K562 (cell line): ENCODE measurements around the gene LRP6. TPM values are rescaled to one million over a fixed set of nuclear protein-coding genes. Genes with fewer than 3 reads are reported as not detected.

Source experiments
- ATAC-seq: fragments of 200-7000 bp; cut with Tn5 transposase; 3 replicates; pipeline ENCODE4 v1.9.1; 2020; ENCODE audit warnings: moderate library complexity
- BruUV-seq: library from RNA; stranded (reverse); fragments of 400-500 nt; replicated peaks from 2 replicates; lab custom pipeline; 2021; lab: Mats Ljungman, UMichigan
- CTCF ChIA-PET: fragments of 300-600 bp; formaldehyde crosslinking; extraction: SDS; loops from one replicate; lab custom pipeline; 2021; ENCODE audit warnings: low intra/inter-chr PET ratio; lab: Yijun Ruan, JAX
- POLR2A ChIA-PET: fragments of 300-600, 350-650 bp; sonication (Branson Sonifier 250); formaldehyde crosslinking; extraction: SDS; loops from one replicate; lab custom pipeline; 2021; ENCODE audit warnings: antibody characterized with exemption, inconsistent platforms; lab: Yijun Ruan, JAX
- DNase-seq, 4 experiments: peaks; one replicate each; pipeline versions ENCODE4 v3.0.0 to v3.0.0-alpha.2; 2011 to 2018; ENCODE audit warnings: low spot score in 3 of 4, mixed read lengths in 3 of 4; ENCODE audit errors: extremely low read depth in 1 of 4
- FAIRE-seq: peaks from 2 replicates; lab custom pipeline; 2011; peaks lifted over from hg19 to GRCh38; lab: Jason Lieb, UNC
- H2AFZ ChIP-seq: 2 replicates; pipeline ENCODE4 v1.6.0; 2011; ENCODE audit warnings: low read depth, low read length, control low read depth, inconsistent platforms
- H3K27ac ChIP-seq: fragments of 200-600 bp; 3 replicates; pipeline ENCODE4 v1.8.0; 2011; ENCODE audit warnings: low read depth, mild to moderate bottlenecking, control low read depth, inconsistent platforms, low read length, moderate library complexity, mixed read lengths; ENCODE audit errors: extremely low read depth
- H3K27me3 ChIP-seq, 2 experiments: fragments of 300-600 bp in 1 of 2; 2 replicates in 1 of 2; 3 replicates in 1 of 2; pipeline versions ENCODE4 v1.6.0 to v1.8.0; 2011; ENCODE audit warnings: inconsistent platforms in 2 of 2, low read length in 2 of 2, mild to moderate bottlenecking in 1 of 2, mixed read lengths in 1 of 2, moderate library complexity in 1 of 2; ENCODE audit not compliant: control insufficient read depth in 2 of 2, insufficient read depth in 2 of 2
- H3K36me3 ChIP-seq: fragments of 300-600 bp; 3 replicates; pipeline ENCODE4 v1.8.0; 2011; ENCODE audit warnings: mild to moderate bottlenecking, low read length, inconsistent platforms; ENCODE audit not compliant: control insufficient read depth, insufficient read depth
- H3K4me1 ChIP-seq, 2 experiments: fragments of 200-600 bp in 1 of 2; replicated peaks in 1 of 2; 2 replicates in 1 of 2; 3 replicates in 1 of 2; pipeline versions ENCODE4 v1.5.1 to v1.8.0; 2011; ENCODE audit warnings: inconsistent platforms in 2 of 2, low read length in 2 of 2, mild to moderate bottlenecking in 1 of 2, mixed read lengths in 1 of 2, moderate library complexity in 1 of 2; ENCODE audit not compliant: control insufficient read depth in 2 of 2, insufficient read depth in 2 of 2
- H3K4me2 ChIP-seq: 2 replicates; pipeline ENCODE4 v1.6.1; 2011; ENCODE audit warnings: low read length, control low read depth, inconsistent platforms, mixed read lengths; ENCODE audit not compliant: insufficient read depth
- H3K4me3 ChIP-seq: fragments of 200-600 bp; sonication (generic), shearing (Covaris generic); 2 replicates; pipeline ENCODE4 v1.5.1; 2016; ENCODE audit warnings: control low read depth, inconsistent platforms
- H3K79me2 ChIP-seq: fragments of 200-600 bp; 3 replicates; pipeline ENCODE4 v1.8.0; 2011; ENCODE audit warnings: low read length, inconsistent platforms; ENCODE audit not compliant: control insufficient read depth, insufficient read depth
- H3K9ac ChIP-seq, 2 experiments: 2 replicates each; pipeline versions ENCODE4 v1.6.0 to v1.6.1; 2011; ENCODE audit warnings: low read depth in 2 of 2, low read length in 2 of 2, control low read depth in 1 of 2, inconsistent platforms in 1 of 2, mild to moderate bottlenecking in 1 of 2, mixed read lengths in 1 of 2; ENCODE audit not compliant: insufficient read depth in 1 of 2
- H3K9me1 ChIP-seq: one replicate; pipeline ENCODE4 v1.6.0; 2011; ENCODE audit warnings: inconsistent platforms, mild to moderate bottlenecking, low read length, moderate library complexity; ENCODE audit not compliant: control insufficient read depth, insufficient read depth
- H3K9me3 ChIP-seq: replicated peaks from 2 replicates; pipeline ENCODE4 v1.5.1; 2011; ENCODE audit warnings: low read depth, low read length, inconsistent platforms; ENCODE audit not compliant: control insufficient read depth, insufficient read depth
- H4K20me1 ChIP-seq: replicated peaks from 2 replicates; pipeline ENCODE4 v1.6.1; 2011; ENCODE audit warnings: low read length, inconsistent platforms, mixed read lengths; ENCODE audit not compliant: control insufficient read depth, insufficient read depth
- CEBPB ChIP-seq: fragments of 450-650 bp; IDR thresholded peaks from 2 replicates; pipeline ENCODE4 v1.6.1; 2016; ENCODE audit warnings: missing genetic modification characterization, missing compliant biosample characterization
- CEBPG ChIP-seq, 3 experiments: fragments of 200-800 bp in 1 of 3; sonication (Bioruptor generic) in 1 of 3; sonication (generic) in 1 of 3; formaldehyde crosslinking in 1 of 3; IDR thresholded peaks in 2 of 3; conservative IDR thresholded peaks in 1 of 3; 2 replicates each; pipeline versions ENCODE4 v1.6.1 to v1.8.0; 2016 to 2022; ENCODE audit warnings: missing compliant biosample characterization in 2 of 3, missing genetic modification characterization in 2 of 3, mild to moderate bottlenecking in 1 of 3, missing genetic modification reagents in 1 of 3
- SREBF1 ChIP-seq: fragments of 150-350 bp; IDR thresholded peaks from 2 replicates; pipeline ENCODE4 v1.6.1; 2014; ENCODE audit warnings: antibody characterized with exemption, low read depth, low read length, borderline replicate concordance
- TAF7 ChIP-seq: fragments of 450-650 bp; IDR thresholded peaks from 2 replicates; pipeline ENCODE4 v1.6.1; 2016; ENCODE audit warnings: missing genetic modification characterization, missing compliant biosample characterization
- TARDBP ChIP-seq: fragments of 450-650 bp; IDR thresholded peaks from 2 replicates; pipeline ENCODE4 v1.6.1; 2016
- WGBS: fragments of 100-300 bp; shearing (Covaris generic); methylation state at CpG from one replicate; pipeline ENCODE4 v1.1.6; 2016; ENCODE audit warnings: low coverage, mixed read lengths; ENCODE audit not compliant: insufficient coverage; ENCODE audit errors: missing lambda C conversion rate; 5-methylcytosine and 5-hydroxymethylcytosine counted together
- in situ Hi-C: fragments of 300-500 bp; cut with MboI; formaldehyde crosslinking; loops from 4 replicates; pipeline ENCODE4 v1.15.0; 2018; ENCODE audit warnings: inconsistent platforms, mixed read lengths
- intact Hi-C: fragments of 100-400 bp; cut with micrococcal nuclease; formaldehyde crosslinking; loops from 2 replicates; pipeline ENCODE4 v1.14.2; 2022
- polyA plus RNA-seq, 8 experiments: library from polyadenylated mRNA; depleted of rRNA in 4 of 8; stranded (reverse) in 5 of 8; unstranded in 3 of 8; fragments of >200 nt; fragmentation: Nextera tagmentation in 2 of 8; fragmentation: Illumina TruSeq in 1 of 8; extraction: Ambion mirVana in 2 of 8; extraction: Trizol in 1 of 8; gene quantifications; 2 replicates each; pipeline versions ENCODE4 v1.2.1 to v1.2.3, GENCODE V29; 2011 to 2014; ENCODE audit warnings: inconsistent platforms in 1 of 8, missing spikeins in 1 of 8
- total RNA-seq, 7 experiments: library from RNA; depleted of rRNA in 6 of 7; stranded (reverse); fragments of >200 nt in 6 of 7; fragmentation: Illumina TruSeq in 2 of 7; extraction: Trizol in 2 of 7; gene quantifications; 2 replicates each; pipeline versions ENCODE4 v1.2.1 to v1.2.3, GENCODE V29; 2011 to 2021; ENCODE audit warnings: low replicate concordance in 1 of 7

Gene LRP6
- total and polyA plus RNA-seq, 9 of the 15 experiments (the other 6 are each of a cell fraction or from before 2014, with no cell fraction given): 3.0 to 17.0 (median 10.8) TPM

GRCh38 chr12:12133785-12134184 lies 133.1 kb downstream of the LRP6 start:
- DNase-seq (no peak), FAIRE-seq (no peak), ATAC-seq (no peak)
- Histone ChIP-seq H2AFZ (no peak overlapping the region), H3K9me1 (no peaks in the 10 kb centered on the region), H3K36me3 (peaks cover 25% of the 10 kb centered on the region; the same call in 2 of the 3 replicates), H4K20me1 (no peaks in the 10 kb centered on the region), H3K4me2 (no peak overlapping the region), H3K27ac (no peak overlapping the region), H3K9ac (no peak overlapping the region), H3K4me1 (no peaks in the 10 kb centered on the region), H3K9me3 (no peaks in the 10 kb centered on the region), H3K4me3 (no peak overlapping the region), H3K79me2 (no peaks in the 10 kb centered on the region), H3K27me3 (no peaks in the 10 kb centered on the region)
- intact Hi-C loops: no loop called here
- ChIA-PET POLR2A (no interaction called here), CTCF (no interaction called here)
- no TSS peak for BruUV-seq
- in situ Hi-C loops: no loop called here
- TF ChIP-seq SREBF1 (no peak), CEBPG (CRISPR knock-in tag; IDR thresholded peaks at IDR 0.05) (no peak), CEBPG (tag; conservative IDR thresholded peaks at IDR 0.05 in 1 of 2, IDR thresholded peaks at IDR 0.05 in 1 of 2) (peak in 1 of 2 experiments; percentile 71; a peak in 2 of 4 replicates), CEBPB (tag) (peak; percentile 54), TAF7 (no peak)
- WGBS: 84% methylated on average over 5 of the region's 5 CpGs

GRCh38 chr12:12133259-12133658 lies 133.6 kb downstream of the LRP6 start:
- DNase-seq (no peak), ATAC-seq (no peak), FAIRE-seq (no peak)
- no peaks in the 10 kb centered on the region for H3K79me2 ChIP-seq
- no peak overlapping the region for H3K27ac ChIP-seq
- no peaks in the 10 kb centered on the region for H3K27me3 ChIP-seq
- H3K9ac ChIP-seq: no peak overlapping the region
- no peaks in the 10 kb centered on the region for H3K9me3 ChIP-seq
- ChIA-PET CTCF (no interaction called here), POLR2A (no interaction called here)
- no peak overlapping the region for H3K4me2 ChIP-seq
- no peaks in the 10 kb centered on the region; a peak in 1 of 5 replicates for H3K4me1 ChIP-seq
- no TSS peak for BruUV-seq
- WGBS: 81% methylated on average over 2 of the region's 3 CpGs
- no peak for TF ChIP-seq TARDBP
- H3K4me3 ChIP-seq: no peak overlapping the region
- in situ Hi-C loops (no loop called here), intact Hi-C loops (no loop called here)
- no peaks in the 10 kb centered on the region for H3K9me1 ChIP-seq
- no peak overlapping the region for H2AFZ ChIP-seq
- no peaks in the 10 kb centered on the region for H4K20me1 ChIP-seq
- peaks cover 28% of the 10 kb centered on the region; the same call in 2 of the 3 replicates for H3K36me3 ChIP-seq
